Peyer's patch (tissue), 4 donors: Measurements from ENCODE around the gene FAM136A.

ENCODE experiments used
- CTCF ChIP-seq, 6 experiments: fragments of 450-650 bp in 4 of 6; fragments of 200-600 bp in 2 of 6; sonication (generic) in 1 of 6; IDR thresholded peaks; one replicate each; pipeline ENCODE4 v1.5.1; 2017 to 2019; ENCODE audit warnings: antibody characterized with exemption in 6 of 6, mild to moderate bottlenecking in 3 of 6, moderate library complexity in 1 of 6
- POLR2A ChIP-seq, 2 donors: fragments of 450-650 bp; IDR thresholded peaks; one replicate each; pipeline ENCODE4 v1.5.1; 2017; ENCODE audit warnings: antibody characterized with exemption in 2 of 2, mild to moderate bottlenecking in 2 of 2, moderate library complexity in 2 of 2

DNA sequence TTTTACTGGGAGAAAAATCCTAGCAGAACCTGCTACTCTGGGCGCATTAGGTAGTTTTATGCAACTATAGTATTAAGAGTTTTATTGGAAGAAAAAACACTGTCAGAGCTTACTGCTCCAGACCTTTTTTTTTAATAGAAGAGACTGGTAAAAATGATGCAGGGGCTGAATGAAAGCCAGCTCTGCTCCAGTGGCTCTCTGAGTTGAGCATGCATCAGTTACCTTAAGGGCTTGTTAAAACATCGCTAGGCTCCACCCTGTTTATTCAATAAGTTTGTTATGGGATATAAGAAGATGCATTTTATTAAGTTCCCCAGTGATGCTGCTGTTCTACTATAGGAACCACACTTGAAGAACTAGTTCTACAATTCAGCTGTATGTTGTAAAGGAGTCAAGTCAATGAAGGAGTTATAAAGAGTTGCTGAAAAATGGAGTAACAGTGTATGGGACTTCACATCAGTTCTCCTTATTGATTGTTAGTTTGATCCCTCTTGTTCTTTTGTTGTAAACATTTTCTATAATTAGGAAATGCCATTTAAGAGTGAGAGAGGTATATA lies 21.5 kb downstream of the FAM136A start:
- TF ChIP-seq CTCF (IDR thresholded peaks at IDR 0.05): no peak
- TF ChIP-seq POLR2A (IDR thresholded peaks at IDR 0.05): no peak
